ENCODE results near the gene DHFR2.
A peak's percentile ranks its signal among the peaks of the same experiment; 100 is the strongest.

Gene DHFR2

DNA sequence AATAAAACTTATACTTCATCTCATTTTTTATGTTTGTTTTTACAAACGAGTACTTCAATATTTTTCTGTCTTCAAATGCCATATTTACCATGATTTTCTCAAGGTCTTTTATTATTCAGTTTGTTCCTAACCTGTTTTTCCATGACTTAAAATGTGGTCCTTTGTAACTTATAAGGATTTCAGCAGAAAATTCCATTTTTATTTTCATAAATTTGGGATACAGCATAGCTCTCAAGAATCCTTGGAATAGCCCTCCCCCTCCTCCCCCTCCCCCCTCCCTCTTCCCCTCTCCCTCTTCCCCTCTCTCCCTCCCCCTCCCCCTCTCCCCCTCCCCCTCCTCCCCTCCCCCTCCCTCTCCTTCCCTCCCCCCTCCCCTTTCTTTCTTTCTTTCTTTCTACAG is 19.4 kb downstream of the DHFR2 start:
- no peak for DNase-seq (ENCODE audit: low read depth)
- TF ChIP-seq, protein P1, sequence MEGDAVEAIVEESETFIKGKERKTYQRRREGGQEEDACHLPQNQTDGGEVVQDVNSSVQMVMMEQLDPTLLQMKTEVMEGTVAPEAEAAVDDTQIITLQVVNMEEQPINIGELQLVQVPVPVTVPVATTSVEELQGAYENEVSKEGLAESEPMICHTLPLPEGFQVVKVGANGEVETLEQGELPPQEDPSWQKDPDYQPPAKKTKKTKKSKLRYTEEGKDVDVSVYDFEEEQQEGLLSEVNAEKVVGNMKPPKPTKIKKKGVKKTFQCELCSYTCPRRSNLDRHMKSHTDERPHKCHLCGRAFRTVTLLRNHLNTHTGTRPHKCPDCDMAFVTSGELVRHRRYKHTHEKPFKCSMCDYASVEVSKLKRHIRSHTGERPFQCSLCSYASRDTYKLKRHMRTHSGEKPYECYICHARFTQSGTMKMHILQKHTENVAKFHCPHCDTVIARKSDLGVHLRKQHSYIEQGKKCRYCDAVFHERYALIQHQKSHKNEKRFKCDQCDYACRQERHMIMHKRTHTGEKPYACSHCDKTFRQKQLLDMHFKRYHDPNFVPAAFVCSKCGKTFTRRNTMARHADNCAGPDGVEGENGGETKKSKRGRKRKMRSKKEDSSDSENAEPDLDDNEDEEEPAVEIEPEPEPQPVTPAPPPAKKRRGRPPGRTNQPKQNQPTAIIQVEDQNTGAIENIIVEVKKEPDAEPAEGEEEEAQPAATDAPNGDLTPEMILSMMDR (conservative IDR thresholded peaks at IDR 0.05; ENCODE audit: low read depth, low read length): no peak
- no peak overlapping the region for H3K4me3 ChIP-seq (ENCODE audit: low read length)

DNA sequence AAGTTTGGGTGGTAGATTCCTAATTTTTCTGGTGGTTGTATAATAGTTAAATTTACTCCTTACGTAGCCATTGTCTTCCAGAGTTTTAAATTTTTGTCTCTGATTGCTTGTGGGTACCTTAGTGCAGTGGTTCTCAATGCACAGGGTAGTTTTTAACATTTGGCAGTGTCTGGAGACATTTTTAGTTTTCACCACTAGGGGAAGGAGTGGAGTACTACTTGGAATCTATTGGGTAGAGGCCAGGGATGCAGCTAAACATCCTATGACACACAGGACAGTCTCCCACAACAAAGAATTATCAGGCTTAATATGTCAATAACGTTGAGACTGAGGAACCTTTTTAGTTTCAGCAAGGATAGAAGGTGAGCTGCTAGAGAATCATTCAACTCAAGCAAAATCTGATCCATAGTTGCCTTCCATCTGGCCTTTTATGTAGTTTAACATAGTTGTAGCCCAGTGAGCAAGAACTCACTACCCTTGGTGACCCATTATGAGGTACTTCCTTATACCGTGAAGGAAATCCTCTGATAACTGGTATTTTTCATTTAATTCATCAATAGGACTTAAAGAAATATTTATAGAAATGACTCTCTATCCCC is 25.7 kb downstream of the DHFR2 start:
- TF ChIP-seq, protein P1 (conservative IDR thresholded peaks at IDR 0.05; ENCODE audit: low read depth, low read length): peak; percentile 48
- H3K4me3 ChIP-seq (ENCODE audit: low read length): no peak overlapping the region
- no peak for DNase-seq (ENCODE audit: low read depth)

DNA sequence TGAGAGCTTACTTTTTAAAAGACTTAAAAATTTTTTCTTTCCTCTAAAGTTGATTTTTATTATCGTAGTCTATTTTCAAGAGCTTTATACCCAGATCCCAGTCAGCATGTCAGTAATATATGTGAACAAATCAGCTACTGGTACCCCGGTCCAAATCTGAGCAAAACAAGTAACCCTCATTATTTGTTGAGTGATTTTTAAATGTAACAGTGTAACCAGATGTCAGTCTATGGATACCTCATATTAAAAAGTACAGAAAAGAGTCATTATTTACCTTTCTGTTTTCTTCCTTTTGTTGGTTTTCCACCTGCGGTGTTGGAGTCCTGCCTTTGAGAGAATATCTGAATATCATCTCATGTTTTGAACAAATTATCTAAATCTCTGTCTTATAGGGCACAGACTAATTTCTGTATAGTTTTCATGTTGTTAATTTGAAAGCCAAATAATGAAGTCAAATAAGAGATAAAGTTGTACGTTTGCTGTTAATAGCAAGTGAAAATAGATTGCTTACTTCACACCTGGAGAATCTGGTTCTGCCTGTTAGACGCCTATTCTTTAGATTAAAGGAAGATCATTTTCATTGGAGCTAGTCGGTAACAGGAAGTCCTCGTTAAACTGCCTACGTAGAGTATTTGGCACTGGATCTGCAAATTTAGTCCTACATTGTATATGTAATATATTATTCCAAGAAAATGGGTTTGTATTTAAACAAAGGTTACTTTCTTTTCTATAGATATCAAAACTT is 34.5 kb downstream of the DHFR2 start, which contains the start of gene STX19:
STX19 (minus strand) TSS at position 505 of the 745 bp plus-strand sequence. CDS start 13,328 bp downstream, outside the sequence.
- no peak for DNase-seq (ENCODE audit: low read depth)
- H3K4me3 ChIP-seq (ENCODE audit: low read length): no peak within 1 kb of the TSS
- TF ChIP-seq, protein P1 (conservative IDR thresholded peaks at IDR 0.05; ENCODE audit: low read depth, low read length): no peak

DNA sequence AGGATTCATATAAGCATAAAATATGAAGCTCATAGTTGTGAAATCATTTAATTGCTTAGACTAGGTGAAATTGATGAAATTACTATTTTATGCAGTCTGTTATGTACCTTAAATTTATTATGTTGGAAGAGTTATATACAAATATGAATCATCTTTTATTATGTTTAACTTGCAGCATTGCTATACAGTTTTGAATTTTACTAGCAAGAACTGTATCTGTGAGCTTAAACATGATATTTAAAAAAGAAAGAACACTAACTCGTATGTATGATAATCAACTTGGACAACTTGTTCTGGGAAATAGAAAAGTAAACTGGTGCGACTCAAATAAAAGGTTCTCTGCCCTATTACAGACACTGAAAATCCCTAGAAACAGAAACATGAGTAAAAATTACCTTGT is 36.1 kb downstream of the DHFR2 start:
- no peak overlapping the region for H3K4me3 ChIP-seq (ENCODE audit: low read length)
- TF ChIP-seq, protein P1 (conservative IDR thresholded peaks at IDR 0.05; ENCODE audit: low read depth, low read length): no peak
- DNase-seq (ENCODE audit: low read depth): no peak

DNA sequence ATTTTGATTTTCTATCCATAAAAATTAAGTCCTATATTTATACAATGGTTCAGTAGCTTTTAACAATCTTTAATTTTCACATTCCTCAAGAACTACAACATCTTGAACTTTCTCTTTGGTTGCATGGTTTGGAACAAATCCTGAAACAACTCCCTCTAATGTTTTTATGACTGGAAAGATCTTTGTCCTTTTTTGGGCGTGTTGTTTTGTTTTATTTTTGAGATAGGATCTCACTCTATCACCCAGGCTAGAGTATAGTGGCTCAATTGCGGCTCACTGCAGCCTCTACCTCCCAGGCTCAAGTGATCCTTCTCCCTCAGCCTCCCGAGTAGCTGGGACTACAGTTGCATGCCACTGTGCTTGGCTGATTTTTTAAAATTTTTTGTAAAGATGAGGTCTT is 38.3 kb downstream of the DHFR2 start:
- TF ChIP-seq, protein P1 (conservative IDR thresholded peaks at IDR 0.05; ENCODE audit: low read depth, low read length): no peak
- no peak for DNase-seq (ENCODE audit: low read depth)
- no peak overlapping the region for H3K4me3 ChIP-seq (ENCODE audit: low read length)

DNA sequence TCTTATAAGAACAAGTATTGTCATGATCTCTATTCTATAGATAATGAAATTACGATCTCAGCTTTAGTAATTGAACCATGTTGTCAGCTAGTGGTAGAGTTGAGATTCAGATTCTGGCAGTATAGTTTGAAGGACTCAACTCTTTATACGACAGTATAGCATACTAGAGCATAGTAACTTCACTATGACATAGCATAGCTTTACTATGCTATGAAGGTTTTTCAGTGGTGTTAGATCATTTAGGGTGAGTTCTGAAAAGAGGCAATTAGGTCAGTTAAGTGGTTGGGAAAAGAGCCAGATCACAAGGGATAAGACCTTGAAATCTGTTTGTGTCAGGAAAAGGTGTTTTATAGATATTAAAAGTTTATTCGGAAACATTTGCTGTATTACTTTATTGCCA is 42.4 kb downstream of the DHFR2 start:
- H3K4me3 ChIP-seq (ENCODE audit: low read length): no peak overlapping the region
- TF ChIP-seq, protein P1 (conservative IDR thresholded peaks at IDR 0.05; ENCODE audit: low read depth, low read length): no peak
- peak; percentile 19 for DNase-seq (ENCODE audit: low read depth)

DNA sequence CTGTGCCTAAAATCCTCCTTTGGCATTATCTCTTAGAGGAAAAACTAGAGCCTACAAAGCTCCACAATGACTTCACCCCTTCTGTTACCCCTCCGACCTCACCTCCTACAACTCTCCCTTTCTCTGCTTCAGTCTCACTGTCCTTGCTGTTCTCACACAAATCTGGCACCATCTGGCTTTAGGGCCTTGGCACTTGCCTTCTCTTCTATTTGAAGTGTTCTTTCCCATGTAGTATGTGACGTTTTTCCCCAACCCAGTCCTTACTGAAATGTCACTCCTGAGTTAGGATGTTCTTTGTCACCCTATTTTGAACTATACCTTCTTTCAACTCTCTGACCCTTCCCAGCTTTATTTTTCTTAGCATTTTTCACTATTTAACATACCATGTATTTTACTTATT is 43.1 kb downstream of the DHFR2 start:
- TF ChIP-seq, protein P1 (conservative IDR thresholded peaks at IDR 0.05; ENCODE audit: low read depth, low read length): no peak
- H3K4me3 ChIP-seq (ENCODE audit: low read length): no peak overlapping the region
- DNase-seq (ENCODE audit: low read depth): no peak
